Effector CD4-positive, alpha-beta T cell (primary cell): ENCODE measurements around the gene TUBB.
"Not testable (repeated sequence)": the region's sequence is repeated elsewhere in the genome, so short reads cannot be mapped to it uniquely, and the experiment has no call there.

Source experiments
- DNase-seq: peaks from one replicate; pipeline ENCODE4 v3.0.0-alpha.2; 2020

The TUBB gene

DNA sequence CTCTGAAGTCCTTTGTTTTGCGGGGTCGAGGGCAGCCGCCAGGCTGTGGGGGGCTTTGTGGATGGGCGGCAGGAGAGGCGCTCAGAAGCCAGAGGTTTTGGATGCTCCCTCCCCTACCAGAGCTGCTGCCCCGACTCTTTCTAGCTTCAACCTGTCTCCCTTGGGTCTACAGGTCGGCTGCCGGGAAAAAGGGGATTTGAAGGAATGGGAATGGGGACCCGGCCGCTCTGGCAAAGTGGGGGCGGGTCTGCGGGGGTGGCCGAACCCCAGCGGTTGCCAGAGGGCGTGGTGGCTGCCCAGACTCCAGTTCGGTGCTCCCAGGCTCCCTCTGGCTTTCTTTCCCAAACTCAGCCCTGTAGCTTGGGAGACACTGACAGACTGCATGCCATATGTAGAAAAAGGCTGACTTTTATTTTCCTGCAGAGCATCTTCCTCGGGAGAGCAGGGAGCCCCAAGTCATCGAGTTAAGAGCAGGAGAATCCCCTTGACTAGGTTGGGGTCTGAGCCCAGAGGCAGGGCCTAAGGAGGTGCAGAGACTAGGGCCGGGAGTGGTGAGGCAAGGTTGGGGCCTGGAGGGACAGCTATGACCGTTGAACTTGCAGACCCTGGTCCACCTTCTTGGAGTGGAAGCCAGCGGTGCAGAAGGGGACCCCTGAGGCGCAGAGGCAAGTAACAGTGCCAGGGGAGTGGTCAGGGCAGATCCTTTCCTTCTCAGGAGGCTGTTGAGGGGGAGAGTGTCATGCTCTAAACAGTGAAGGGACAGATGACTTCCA is 32.3 kb upstream of the TUBB start:
- DNase-seq, result no peak

- no peak for DNase-seq
These were observed 31.6 kb upstream of the TUBB start for GRCh38 chr6:30688569-30688968.

- DNase-seq, result no peak
These were observed 30.9 kb upstream of the TUBB start for GRCh38 chr6:30689022-30689865.

GRCh38 chr6:30689985-30690384 is 30.2 kb upstream of the TUBB start:
- no peak for DNase-seq

GRCh38 chr6:30690403-30691207 is 29.5 kb upstream of the TUBB start, which contains the start of gene NRM:
TSS of gene NRM (minus strand) at chr6:30690984. CDS start at chr6:30690974, 10 bp downstream.
- peak; percentile 61 for DNase-seq

DNA sequence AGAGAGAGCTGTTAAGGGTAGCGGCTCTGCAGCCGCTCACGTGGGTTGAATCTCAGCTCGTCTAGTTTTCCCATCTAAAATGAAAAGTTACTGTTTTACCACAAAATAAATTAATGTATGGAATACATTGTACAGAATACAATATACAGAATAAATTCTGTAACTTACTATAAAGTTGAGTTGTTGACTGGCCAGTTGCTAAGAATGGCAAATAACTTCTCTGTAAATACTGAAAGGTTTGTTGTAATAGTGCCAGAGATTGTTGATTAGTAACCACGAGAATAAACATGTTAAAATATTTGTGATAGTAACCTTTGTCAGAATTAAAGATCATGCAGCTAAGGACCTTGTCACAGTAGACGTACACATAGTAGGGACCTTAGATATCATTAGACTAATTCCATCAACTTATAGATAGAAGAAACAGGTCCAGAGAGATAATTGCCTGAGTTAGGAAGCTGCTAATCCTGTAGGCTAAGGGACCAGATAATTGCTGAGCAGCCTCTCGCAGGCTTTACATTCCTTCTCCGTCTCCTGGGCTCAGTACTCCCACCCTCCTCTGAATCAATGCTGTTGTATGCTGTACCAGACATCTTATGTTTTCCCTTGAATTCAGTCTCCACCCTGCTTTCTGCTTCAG is 28.8 kb upstream of the TUBB start:
- no peak for DNase-seq

GRCh38 chr6:30696432-30696831 is 23.7 kb upstream of the TUBB start:
- DNase-seq, result no peak

DNA sequence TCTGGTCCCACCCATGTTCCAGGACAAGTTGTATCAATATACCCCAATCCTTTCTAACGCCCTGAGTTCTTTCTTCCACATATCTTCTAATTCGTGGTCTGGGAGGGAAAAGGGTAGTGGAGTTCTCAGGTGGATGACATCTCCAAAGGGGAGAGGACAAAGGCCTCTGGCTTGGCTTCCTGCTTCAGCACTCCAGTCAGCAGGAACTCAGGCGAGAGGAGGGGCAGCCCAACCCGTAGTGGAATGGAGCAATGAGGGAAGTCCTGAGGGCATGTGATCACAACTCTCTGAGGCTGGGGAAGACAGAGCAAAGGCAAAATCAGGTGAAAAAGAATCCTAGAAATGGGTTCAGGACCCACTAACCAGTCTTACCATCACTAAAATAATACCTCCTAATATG is 19.8 kb upstream of the TUBB start:
- no peak for DNase-seq

- DNase-seq, result no peak
These were observed 17.1 kb upstream of the TUBB start for GRCh38 chr6:30703011-30703410.

DNA sequence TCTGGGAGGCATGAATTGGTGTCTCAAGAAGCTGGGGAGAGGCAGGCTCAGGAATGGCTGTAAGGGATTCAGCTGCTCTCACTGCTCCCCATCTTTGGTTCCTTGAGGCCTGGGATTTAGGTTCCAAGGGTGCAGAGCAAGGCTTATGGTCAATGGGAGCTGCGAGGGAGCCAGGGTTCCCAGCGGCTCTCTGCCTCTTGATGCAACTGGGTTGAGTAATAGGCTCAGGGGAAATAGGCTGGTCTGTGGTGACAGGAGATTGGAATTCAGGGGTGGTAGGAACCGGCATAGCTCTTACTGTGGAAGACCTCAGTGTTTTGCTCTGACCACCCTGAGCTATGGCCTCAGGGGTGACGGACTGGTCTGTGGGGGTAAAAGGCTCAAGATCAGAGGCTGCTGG is 16.3 kb upstream of the TUBB start:
- no peak for DNase-seq

DNA sequence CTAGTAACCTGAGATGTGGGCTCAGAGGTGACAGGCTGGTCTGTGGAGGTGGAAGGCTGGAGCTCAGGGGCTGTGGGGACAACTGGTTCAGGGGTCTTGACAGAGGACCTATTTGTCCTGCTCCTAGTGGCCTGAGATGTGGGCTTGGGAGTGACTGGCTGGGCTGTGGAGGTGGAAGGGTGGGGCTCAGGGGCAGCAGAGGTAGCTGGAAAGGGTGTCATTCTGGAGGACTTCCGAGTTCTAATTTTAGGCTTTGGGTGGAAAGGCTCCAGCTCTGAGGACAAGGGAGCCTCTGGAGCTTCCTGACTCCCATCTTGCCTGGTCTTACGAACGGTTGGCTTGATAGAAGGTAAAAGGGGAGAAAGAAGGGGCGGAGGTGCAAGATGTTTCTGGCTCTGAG is 14.5 kb upstream of the TUBB start:
- no peak for DNase-seq

DNA sequence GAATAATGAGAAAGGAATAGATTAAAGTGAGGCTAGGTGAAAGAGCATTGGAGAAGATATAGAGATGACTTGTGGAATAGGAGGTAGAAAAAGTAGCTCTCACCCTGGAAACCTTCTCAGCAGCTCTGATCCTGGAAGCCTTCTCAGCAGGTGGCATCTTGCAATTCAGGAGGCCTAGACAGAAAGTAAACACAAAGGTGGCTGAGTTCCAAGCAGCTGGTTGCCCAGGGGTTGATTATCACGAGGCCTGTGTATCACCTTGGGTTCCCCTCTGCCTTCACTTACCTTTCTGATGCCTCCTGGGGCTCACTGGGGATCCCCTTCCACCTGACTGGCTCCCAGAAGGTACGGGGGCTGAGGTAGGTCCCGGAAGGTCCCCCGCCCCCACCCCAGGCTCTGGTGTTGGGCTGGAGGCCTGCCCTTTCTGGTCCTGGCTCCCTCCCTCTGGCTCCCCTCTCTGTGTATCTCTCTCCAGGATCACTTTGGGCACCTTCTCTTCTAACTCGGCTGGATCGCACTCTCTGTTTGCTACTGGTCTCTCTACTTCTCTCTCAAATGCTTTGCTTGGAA is 12.8 kb upstream of the TUBB start:
- DNase-seq, result no peak

GRCh38 chr6:30709101-30709868 is 10.9 kb upstream of the TUBB start:
- no peak for DNase-seq

- DNase-seq, result no peak
These were observed 8.3 kb upstream of the TUBB start for GRCh38 chr6:30711758-30712380.

GRCh38 chr6:30712441-30712945 is 7.7 kb upstream of the TUBB start:
- DNase-seq, result no peak

DNA sequence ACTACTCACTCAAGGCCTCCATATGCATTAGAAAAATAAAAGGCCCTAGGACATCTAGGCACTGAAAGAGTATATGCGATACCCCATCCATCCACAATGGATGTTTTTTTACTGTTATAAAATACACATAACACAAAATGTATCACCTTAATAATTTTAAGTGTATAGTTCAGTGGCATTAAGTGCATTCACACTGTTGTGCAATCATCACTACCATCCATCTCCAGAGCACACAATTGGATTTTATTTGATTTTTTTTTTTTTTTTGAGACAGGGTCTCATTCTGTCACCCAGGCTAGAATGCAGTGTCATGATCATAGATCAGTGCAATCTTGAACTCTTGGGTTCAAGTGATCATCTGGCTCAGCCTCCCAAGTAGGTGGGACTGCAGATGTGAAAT is 5.9 kb upstream of the TUBB start:
- DNase-seq, result no peak

DNA sequence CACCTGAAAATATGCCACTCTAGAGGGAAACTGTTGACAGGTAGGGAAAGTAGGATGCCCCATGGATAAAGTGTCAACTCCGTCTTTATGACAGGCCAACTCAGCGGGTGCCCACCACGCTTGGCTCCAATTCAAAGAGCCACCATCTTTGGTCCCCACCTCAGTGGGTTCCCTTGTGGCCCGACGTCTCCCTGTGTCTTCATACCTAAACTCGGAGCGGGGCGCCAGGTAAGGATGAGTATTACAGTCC is 3.3 kb upstream of the TUBB start:
- DNase-seq, result no peak

DNA sequence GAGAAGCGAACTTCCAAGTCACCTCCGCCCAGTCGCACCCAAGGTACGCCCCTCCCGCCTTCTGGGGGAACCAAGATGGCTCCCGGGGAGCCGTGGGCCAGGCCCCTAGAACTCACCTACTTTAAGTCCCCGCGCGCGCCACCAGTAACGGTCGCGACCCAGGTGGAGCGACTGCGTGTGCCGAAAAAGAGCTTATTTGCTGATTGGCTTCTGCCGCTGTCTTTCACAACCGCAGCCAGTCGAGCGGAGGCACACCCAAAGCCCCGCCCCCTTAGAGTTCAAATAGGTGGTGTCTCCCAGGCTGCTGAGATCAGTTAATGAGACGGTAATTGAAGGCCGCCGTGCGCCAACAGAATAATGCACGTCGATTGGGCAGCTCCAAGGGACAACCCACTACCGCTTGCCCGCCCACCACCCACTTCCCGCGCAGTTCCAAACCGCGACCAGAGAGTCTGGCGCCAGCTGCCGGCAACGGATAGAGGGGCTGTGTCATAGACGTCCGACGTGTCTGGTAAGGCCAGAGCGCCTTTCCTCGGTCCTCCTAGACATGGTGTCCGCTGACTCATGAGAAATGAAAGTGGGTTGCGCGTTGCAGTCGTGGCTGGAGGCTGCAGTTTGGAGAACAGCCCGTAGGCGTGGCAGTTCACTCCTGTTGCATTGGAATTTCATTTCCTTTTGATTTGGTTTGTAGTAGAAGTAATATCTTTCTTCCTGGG is 2.9 kb upstream of the TUBB start, which contains the start of gene MDC1:
TSS of gene MDC1 (minus strand) at position 153 of the 716 bp plus-strand sequence. CDS start 2,106 bp downstream, outside the sequence.
- DNase-seq, result peak; percentile 98

DNA sequence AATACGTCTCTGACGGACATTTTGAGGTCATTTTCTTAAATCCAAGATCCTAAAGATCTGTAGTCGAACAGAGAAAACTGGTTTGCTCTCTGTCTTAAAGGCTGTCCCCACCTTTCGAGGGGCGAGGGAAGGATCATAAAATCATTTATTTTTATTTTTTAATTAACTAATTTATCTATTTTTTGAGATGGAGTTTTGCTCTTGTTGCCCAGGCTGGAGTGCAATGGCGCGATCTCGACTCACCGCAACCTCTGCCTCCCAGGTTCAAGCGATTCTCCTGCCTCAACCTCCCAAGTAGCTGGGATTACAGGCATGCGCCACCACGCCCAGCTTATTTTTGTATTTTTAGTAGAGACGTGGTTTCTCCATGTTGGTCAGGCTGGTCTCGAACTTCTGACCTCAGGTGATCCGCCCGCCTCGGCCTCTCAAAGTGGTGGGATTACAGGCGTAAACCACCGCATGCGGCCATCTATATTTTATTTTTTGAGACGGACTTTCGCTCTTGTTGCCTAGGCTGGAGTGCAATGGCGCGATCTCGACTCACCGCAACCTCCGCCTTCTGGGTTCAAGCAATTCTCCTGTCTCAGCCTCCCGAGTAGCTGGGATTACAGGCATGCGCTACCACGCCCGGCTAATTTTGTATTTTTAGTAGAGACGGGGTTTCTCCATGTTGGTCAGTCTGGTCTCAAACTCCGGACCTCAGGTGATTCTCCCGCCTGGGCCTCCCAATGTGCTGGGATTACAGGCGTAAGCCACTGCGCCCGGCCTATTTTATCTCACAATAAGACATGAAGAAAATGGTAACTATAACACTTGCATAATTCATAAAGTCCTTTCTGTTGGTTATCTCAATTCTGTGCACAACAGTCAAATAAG is 2.1 kb upstream of the TUBB start:
- DNase-seq, result not testable (repeated sequence)
